ENCODE results near the gene ADIG.
"Not testable (repeated sequence)": the region's sequence is repeated elsewhere in the genome, so short reads cannot be mapped to it uniquely, and the experiment has no call there.

ADIG gene

DNA sequence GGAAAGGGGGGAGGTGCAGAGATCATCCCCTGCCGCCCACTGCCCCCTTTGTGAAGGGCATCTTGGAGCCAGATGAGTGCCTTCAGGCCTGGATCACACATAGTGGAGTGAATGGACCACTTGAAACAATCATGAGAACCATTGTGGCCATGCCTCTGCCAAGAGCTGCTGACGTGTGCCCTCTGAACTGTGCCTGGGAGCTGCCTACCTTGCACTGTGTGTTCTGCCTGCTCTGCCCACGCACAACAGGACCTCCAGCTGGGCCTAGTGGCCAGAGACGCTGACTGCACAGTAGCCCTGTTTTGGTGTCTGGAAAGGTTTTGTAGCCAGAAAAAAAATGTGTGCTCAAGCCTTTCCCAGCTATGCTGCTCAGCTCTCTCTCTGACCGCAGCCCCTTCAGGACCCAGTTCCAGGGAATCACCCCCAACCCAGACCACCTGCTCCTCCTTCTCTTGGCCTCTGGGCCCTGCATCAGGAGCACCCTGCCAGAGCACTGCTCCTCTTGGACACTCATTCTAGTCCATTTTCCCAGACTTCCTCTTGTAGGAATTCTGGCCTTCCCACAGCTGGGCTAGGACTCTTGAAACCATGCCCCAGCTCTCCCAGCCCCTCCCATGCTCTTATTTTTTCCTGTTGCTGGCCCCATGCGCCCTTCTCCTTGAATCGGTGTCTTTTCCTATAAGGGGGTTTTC lies 1.6 kb upstream of the ADIG start:
- FAIRE-seq = no peak

GRCh38 chr20:38579921-38580320 lies 1.1 kb upstream of the ADIG start:
- FAIRE-seq = no peak

DNA sequence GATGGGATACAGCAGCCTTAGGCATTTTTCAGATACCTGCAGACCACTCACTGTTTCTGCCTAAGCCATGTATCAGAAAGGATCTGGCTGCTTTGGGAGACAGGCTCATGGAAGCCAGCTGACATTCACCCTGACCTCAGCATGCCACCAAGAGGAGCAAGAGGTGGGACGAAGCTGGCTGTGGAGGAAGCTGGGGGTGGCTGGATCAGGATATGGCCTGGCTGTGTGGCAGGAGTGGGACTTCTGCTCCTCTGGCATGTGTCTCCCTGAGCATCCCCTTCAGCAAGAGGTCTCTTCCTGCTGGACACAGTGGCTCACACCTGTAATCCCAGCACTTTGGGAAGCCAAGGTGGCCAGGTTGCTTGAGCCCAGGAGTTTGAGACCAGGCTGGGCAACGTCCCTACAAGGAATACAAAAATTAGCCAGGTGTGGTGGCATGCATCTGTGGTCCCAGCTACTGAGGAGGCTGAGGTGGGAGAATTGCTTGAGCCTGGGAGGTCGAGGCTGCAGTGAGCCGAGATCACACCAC lies 897 bp downstream of the ADIG start:
- FAIRE-seq = no peak

- FAIRE-seq = no peak
Observed at GRCh38 chr20:38583306-38583705, 2.3 kb downstream of the ADIG start.

- no peak for FAIRE-seq
Observed at GRCh38 chr20:38584099-38584763, 3.2 kb downstream of the ADIG start.

GRCh38 chr20:38585404-38586180 lies 4.6 kb downstream of the ADIG start:
- no peak for FAIRE-seq

GRCh38 chr20:38586181-38586525 lies 5.2 kb downstream of the ADIG start:
- FAIRE-seq = no peak

GRCh38 chr20:38588303-38588702 lies 7.3 kb downstream of the ADIG start:
- no peak for FAIRE-seq

- no peak for FAIRE-seq
Observed at GRCh38 chr20:38589351-38589750, 8.4 kb downstream of the ADIG start.

DNA sequence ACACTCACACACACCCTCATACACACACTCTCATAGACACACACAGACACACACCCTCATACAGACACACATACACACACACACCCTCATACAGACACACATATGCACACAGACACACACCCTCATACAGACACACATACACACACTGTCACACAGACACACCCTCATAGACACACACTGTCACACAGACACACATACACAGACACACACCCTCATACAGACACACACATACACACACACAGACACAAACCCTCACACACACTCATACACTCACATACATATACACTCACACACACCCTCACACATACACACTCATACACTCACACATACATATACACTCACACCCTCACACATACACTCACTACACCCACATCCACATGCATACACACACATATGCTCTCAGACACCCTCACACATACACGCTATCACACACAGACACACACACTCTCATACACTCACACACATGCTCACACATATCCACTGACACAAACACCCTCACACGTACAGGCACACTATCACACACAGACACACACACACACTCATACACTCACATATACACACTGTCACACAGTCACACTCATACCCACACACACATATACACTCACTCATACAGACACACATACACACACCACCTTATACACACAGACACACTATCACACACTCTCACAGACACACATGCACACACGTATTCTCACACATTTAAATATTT lies 9.1 kb downstream of the ADIG start:
- FAIRE-seq = no peak

DNA sequence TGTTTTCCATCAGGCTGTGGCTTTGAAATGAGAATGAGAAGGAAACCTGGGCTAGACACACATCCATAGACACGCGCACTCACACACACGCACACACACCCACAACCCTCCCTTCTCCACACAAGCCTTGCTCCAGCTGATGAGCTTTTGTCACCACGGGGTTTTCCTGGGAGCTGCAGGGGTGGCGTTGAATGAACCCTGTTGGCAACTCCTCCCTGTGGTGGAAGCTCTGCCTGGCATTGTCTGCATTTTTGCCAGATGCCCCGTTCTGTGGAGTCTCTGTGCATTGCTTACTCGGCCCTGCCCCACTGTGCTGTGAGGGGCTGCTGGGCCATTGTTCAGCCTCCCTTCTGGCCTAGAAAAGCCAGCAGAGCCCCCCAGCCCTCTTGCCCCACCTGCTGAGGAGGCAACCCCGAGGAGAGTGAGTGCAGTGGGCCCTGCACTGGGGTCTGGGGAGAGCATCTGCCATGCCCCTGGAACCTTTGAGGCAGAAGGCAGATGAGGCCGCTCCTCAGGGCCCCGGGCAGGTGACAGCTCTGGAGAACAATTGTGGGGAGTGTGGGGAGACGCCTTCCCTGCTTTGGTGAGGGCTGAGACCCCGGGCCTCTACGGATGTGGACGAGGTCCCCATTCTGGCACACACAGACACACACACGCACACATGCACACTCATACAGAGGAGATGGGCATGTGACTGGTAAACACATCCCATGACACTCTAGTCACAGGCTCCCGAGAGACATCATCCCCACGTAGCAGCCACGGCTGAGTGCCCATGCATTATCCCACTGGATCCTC lies 9.9 kb downstream of the ADIG start:
- FAIRE-seq = no peak

DNA sequence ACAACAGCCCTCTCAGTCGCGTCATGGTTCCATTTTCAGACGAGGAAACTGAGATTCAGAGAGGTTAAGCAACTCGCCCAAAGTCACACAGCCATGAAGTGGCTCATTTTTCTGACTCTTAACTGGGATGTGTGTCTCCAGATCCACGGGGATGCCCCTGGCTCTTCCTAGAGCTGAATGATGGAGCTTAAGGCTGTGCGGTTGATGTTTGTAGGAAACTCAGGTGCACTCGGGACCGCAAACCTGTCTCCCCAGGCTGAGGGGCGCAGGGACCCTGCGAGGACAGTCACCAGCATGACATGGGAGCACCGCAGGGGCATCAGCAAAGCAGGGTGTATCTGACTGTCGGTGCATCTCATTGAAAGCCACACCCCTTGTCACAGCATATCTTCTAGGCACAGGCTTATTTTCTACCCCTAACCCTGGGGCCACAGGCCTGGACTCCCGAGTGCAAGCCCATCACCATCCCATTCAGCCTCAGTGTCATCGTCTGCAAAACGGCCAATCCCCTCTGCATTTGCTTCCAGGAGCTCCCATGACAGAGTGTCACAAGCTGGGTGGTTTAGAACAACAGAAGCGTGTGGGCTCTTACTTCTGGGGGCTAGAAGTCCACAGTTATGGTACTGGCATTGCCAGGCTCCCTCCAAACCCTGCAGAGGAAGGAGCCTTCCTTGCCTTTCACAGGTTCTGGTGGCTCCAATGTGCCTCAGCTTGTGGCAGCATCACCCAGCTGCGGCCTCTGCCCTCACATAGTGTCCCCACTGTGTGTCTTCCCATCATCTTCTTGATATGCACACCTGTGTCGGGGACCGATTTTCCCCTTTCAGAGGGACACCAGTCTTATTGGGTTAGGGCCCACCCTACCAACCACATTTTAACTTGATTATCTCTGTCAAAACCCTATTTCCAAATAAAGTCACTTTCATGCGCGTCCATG lies 10.7 kb downstream of the ADIG start:
- FAIRE-seq = no peak

DNA sequence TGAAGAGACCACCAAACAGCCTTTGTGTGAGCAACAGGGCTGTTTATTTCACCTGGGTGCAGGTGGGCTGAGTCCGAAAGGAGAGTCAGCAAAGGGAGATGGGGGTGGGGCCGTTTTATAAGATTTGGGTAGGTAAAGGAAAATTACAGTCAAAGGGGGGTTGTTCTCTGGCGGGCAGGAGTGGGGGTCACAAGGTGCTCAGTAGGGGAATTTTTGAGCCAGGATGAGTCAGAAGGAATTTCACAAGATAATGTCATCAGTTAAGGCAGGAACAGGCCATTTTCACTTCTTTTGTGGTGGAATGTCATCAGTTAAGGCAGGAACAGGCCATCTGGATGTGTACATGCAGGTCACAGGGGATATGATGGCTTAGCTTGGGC lies 11.4 kb downstream of the ADIG start:
- FAIRE-seq = not testable (repeated sequence)

- FAIRE-seq = not testable (repeated sequence)
Observed at GRCh38 chr20:38594281-38594680, 13.3 kb downstream of the ADIG start.

GRCh38 chr20:38595886-38596285 lies 14.9 kb downstream of the ADIG start:
- not testable (repeated sequence) for FAIRE-seq

DNA sequence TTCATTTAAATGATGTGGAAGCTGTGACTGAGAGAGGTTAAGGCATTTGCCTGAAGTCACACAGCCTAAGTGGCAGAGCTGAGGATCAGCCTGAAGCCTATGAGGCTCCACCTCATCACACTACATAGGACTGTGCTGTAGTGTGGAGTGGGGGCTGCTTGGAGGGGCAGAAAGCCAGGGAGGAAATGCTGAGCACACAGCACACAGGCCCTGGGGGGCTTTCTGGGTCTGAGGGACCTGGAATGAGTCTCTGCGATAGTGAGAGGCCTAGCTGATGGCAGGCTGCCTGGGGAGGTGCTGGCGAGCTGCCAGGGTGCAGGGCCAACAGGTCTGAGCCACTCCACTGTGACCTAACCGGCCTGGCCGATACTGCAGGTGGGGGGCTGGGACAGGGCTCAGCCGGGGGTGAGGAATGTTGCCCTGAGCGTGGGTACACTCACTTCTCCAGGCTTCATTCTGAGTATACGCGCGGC lies 18.4 kb downstream of the ADIG start:
- FAIRE-seq = no peak

DNA sequence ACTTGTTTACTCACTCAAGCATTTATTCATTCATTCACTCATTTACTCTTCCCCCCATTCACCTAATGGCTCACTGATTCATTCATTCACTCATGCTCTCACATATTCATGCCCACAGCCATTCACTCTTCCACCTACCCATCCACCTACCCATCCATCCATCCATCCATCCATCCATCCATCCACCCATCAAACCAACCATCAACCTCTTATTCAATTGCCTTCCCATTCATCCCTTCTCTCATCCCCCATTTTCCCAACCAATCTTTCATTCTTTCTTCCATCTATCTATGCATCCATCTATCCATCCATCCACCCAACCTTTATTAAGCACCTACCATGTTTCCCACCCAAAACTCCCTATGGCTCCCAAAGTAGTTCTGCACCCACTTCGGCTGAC lies 19.1 kb downstream of the ADIG start:
- FAIRE-seq = no peak

- FAIRE-seq = no peak
Observed at GRCh38 chr20:38601216-38602184, 20.5 kb downstream of the ADIG start, which contains the start of gene ARHGAP40. ARHGAP40 (plus strand) TSS chr20:38601809.

- FAIRE-seq = no peak
Observed at GRCh38 chr20:38602185-38602581, 21.2 kb downstream of the ADIG start.

GRCh38 chr20:38603286-38603685 lies 22.3 kb downstream of the ADIG start:
- FAIRE-seq = no peak
